WI38 (cell line): ENCODE data around the gene WWOX.

Experiments
- H3K4me3 ChIP-seq: 2 replicates; pipeline ENCODE4 v1.5.1; 2011; ENCODE audit warnings: low read depth, mild to moderate bottlenecking, control low read depth, low read length
- CTCF ChIP-seq: IDR thresholded peaks from 2 replicates; pipeline ENCODE4 v1.5.1; 2012; ENCODE audit warnings: low read depth, mild to moderate bottlenecking, control low read depth, low read length

Gene WWOX

DNA sequence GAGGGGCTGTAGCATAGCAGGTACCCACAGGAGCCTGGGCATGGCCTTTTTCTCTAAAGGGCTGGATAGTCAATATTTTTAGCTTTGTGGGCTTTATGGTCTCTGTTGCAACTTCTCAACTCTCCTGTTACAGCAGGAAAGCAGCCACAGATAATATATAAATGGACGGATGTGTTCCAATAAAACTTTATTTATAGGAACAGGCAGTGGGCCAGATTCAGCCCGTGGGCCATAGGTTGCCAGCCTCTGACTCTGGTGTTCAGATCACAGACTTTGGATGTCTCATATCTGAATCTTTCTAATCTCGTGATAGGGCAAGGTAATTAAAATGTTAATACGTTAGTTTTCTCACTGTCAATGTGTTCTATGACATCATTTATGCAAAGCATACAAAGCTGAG lies 136.4 kb downstream of the WWOX start:
- no peak overlapping the region for H3K4me3 ChIP-seq
- TF ChIP-seq CTCF = no peak

GRCh38 chr16:78237841-78238240 lies 138.4 kb downstream of the WWOX start:
- TF ChIP-seq CTCF = no peak
- no peak overlapping the region for H3K4me3 ChIP-seq

DNA sequence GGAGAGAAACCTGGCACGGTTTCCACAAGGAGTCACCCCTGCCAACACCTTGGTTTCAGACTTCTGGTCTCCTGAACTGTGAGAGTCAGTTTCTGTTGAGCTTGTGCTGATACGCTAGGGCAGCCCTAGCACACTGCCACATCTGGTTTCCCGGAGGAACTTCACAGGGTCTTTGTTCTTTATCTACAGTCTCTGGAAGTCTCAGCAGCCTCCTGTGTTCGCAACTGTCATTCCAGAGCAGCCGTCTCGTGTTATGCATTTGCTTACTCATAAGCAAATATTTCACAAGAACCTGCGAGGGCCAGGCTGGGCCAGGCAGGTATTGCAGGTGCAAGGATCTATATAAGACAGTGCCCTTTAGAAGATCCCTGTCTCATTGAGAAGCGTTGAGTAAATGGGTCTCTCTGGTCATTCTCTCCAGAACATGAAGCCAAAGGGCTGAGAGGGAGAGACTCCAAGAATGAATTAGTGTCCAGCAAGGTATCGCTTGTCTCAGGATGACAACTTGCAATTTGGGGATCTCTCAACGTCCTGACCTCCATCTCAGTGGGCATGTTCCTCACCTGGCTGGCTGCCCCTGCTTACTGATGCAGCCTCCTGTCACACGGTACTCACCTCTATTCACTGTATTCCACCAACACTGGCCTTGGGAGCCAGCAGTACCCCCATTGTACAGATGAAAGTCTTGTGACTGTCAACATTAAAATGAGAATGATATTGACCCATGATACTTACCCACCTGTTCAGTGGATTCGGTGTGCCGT lies 141.2 kb downstream of the WWOX start:
- H3K4me3 ChIP-seq = no peak overlapping the region
- no peak for TF ChIP-seq CTCF

DNA sequence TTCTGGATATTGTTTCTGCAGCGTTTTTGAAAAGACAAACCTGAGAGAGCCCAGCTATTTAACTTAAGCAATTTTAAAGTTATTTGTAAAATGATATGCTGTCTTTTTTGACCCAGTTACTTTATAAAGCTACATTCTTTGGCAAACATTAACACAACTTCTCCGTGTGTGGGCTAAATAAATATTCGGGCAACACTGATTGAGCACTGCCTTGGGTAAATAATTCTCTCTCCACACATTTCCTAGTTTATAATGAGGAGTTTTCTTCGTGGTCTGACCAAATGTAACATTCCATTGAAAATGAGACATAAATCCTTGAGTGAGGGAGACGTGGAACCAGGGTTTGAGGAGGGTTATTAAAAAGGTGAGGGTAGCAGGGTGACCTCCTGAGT lies 142.8 kb downstream of the WWOX start:
- H3K4me3 ChIP-seq = no peak overlapping the region
- TF ChIP-seq CTCF = no peak

DNA sequence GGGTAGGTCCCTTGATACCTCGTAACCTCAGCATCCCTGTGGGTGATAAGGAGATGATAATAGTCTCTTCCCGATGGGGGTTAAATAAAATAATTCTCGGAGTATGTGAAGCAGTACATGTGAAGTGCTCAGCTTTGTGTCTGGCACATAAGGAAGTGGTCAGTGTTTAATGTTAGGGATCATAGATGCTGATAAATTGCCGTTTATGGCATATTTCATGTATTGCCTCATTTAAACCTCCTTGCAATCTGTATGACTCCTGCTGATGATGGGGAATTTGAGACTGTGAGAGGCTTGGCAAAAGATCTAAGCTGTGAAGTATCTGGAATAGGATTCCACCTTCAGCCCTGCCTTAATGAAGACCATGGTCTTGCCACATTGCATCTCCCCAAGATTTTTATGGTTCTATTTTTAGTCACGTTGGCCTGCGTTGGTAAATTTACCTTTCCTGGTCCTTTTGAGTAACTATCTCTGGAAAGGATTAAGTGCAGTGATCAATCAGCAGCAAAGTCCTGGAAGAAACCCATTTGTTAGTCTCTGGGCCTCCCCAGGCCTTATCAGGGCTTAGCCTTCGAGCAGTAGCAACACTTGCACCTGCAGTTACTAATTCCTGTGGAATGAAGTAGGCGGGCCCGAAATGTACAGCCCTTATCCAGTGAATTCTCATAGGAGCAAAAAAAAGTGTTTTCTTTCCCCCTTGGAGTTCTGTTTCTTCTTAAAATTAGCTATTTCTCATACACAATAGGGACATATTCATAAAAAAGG lies 144.9 kb downstream of the WWOX start:
- H3K4me3 ChIP-seq = no peak overlapping the region
- TF ChIP-seq CTCF = no peak

- no peak for TF ChIP-seq CTCF
- H3K4me3 ChIP-seq = no peak overlapping the region
Measured at GRCh38 chr16:78246559-78246958, 147.1 kb downstream of the WWOX start.

- no peak overlapping the region for H3K4me3 ChIP-seq
- TF ChIP-seq CTCF = no peak
Measured at GRCh38 chr16:78249056-78249455, 149.6 kb downstream of the WWOX start.
